NK-92 treated with Interleukin-12 subunit alpha and Interleukin-12 subunit beta, amount 100 ng/mL, for 24 hours (cell line): ENCODE results near the gene GOT2.
"Not testable (repeated sequence)": the region's sequence is repeated elsewhere in the genome, so short reads cannot be mapped to it uniquely, and the experiment has no call there.

Experiments
- DNase-seq: peaks from one replicate; lab custom pipeline; 2025; lab: John Stamatoyannopoulos, UW

The GOT2 gene

GRCh38 chr16:58733671-58734458 is at the start of gene GOT2:
Gene GOT2 (minus strand): TSS chr16:58734316. CDS start chr16:58734228, 88 bp downstream.
- peak; percentile 62 for DNase-seq

- not testable (repeated sequence) for DNase-seq
Measured at GRCh38 chr16:58779291-58779690, 45.2 kb upstream of the GOT2 start.

GRCh38 chr16:58773870-58774269 is 39.8 kb upstream of the GOT2 start:
- DNase-seq: no peak

DNA sequence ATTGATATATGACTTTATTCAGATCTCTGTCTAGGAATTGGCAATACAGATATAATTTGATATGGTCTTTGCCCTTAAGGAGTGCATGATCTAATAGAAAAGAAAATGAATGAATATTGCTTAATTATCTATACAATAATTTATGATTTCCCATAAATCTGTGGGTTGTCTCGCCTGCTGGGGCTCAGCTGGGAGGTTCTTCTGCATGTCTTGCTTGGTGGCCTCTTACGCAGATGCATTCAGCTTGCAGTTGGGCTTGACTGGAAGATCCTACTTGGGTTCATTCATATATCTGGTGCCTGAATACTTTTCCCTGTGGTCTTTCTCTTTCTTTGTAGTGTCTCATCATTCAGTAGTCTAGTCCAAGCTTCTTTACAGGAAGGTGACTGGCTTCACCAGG is 34.0 kb upstream of the GOT2 start:
- no peak for DNase-seq

DNA sequence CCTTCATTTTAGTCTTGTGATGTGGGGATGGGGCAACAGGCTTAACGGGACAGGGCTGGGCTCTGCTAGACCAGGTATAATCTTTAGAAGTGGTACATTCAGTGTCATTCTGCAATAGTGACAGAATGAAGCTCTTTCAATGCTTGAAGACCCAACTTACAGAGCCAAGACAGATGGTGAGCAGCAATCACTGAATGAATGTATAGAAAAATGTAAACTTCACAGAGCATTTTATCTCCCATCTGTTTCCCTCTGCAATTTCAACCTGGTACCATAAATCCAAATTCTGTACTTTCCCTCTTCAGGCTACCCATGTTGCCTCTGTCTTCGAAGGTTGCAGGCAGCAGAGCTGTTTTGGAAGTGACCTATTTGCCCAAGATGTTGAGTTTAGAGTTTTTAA is 33.5 kb upstream of the GOT2 start:
- no peak for DNase-seq

DNA sequence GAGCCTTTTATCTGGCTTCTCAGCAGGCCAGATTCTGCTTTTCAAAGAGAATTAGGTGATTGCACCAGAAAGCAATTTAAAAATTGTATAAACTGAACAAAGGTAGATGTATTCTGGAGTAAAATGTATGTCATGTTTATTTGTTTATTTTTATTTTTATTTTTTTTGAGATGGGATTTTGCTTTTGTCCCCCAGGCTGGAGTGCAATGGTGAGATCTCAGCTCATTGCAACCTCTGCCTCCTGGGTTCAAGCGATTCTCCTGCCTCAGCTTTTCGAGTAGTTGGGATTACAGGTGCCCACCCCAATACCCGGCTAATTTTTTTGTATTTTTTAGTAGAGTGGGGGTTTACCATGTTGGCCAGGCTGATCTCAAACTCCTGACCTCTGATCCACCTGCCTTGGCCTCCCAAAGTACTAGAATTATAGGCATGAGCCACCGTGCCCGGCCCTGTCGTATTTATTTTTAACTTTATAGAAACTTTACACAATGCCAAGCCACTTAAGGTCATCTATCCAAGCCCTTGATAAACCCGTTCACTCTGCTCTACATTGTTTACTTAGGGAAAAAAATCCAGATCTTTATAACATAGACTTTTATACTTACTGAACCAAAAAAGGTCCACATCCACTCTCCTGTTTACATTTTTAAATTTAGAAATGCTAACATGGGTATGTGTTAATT is 22.7 kb upstream of the GOT2 start:
- DNase-seq: no peak

- DNase-seq: peak; percentile 23
Measured at GRCh38 chr16:58755989-58756649, 22.0 kb upstream of the GOT2 start.

GRCh38 chr16:58753711-58754134 is 19.6 kb upstream of the GOT2 start:
- no peak for DNase-seq

DNA sequence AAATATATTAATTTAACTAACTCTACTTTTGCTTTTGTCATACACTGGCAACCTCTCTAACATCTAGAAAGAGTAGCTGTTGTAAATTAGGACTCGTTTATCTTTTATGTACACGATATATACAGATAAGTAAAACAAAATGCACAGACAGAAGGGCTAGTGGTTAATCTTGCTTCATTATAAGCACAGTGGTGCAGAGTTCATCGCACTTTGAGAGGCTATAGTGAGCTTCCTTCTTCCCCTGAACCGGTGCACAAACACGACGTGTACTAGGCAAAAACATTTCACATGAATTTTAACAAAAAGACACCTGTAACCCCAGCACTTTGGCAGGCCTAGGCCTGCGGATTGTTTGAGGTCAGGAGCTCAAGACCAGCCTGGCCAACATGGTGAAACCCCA is 10.4 kb upstream of the GOT2 start:
- no peak for DNase-seq

DNA sequence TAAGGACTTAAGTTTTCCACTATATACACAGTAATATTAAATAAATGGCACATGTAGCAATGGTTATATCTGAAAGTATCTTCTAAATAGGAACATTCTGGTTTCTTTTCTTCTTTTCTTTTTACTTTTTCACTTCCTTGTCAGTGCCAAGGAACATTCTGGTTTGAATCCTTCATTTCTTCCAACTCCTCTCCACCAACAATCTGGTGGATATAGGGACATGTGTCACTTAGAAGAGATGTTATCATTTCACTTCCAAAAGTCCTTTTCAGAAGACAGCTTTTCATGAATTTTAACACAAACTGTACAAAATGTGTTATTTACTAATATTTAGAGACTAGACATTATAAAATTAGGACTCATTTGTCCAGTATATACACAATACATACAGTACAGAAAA is 7.9 kb upstream of the GOT2 start:
- no peak for DNase-seq

- DNase-seq: no peak
Measured at GRCh38 chr16:58741166-58741565, 7.0 kb upstream of the GOT2 start.

GRCh38 chr16:58738672-58739296 is 4.7 kb upstream of the GOT2 start:
- no peak for DNase-seq

- not testable (repeated sequence) for DNase-seq
Measured at GRCh38 chr16:58736341-58736740, 2.2 kb upstream of the GOT2 start.

DNA sequence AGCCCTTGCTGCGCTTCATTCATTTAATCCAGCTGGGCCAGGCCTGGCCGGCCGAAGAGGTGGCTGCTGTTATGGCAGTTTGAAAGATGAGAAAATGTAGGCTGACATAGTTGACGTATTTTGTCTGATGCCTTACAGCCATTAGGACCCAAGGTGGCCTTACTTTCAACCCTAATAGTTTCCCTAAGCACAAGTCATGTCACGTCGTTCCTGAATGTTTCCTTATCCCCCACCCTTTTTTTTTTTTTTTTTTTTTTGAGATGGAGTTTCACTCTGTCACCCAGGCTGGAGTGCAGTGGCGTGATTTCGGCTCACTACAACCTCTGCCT is 307 bp upstream of the GOT2 start:
- DNase-seq: no peak

- DNase-seq: no peak
Measured at GRCh38 chr16:58733248-58733670, 857 bp downstream of the GOT2 start.

DNA sequence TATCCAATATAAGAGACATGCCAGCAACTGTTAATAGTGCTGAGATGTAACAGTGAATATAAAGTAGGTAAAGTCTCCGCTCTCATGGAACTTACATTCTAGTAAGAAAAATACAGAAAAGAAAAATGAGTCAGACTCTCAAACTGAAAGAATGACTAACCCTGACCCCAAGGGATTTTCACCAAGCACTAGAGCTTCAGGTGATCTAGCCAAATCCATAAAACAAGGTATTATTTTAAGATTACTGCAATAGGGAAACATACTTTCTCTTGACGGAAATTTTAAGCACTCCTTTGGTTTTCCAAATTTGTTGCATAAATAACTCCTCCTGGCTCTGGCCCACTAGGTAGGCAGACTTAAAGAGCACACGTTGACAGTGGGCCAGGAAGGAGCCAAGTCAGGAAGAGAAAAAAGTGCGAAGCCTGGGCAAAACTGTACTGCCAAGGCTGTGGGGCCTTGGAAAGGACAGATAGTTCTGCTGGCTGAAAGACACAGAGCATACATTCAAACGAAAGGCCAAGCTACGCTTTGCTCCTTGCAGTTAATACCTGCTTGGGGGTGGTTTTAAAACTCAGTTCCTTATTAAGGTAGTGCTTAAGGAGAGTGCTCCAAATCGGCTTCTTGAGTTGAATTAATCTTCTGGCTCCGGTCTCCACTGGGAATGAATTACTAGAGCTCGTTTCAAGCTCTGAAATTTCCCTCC is 1.4 kb downstream of the GOT2 start:
- no peak for DNase-seq

GRCh38 chr16:58730724-58731370 is 3.3 kb downstream of the GOT2 start:
- DNase-seq: no peak

- DNase-seq: no peak
Measured at GRCh38 chr16:58727796-58728568, 6.1 kb downstream of the GOT2 start.

DNA sequence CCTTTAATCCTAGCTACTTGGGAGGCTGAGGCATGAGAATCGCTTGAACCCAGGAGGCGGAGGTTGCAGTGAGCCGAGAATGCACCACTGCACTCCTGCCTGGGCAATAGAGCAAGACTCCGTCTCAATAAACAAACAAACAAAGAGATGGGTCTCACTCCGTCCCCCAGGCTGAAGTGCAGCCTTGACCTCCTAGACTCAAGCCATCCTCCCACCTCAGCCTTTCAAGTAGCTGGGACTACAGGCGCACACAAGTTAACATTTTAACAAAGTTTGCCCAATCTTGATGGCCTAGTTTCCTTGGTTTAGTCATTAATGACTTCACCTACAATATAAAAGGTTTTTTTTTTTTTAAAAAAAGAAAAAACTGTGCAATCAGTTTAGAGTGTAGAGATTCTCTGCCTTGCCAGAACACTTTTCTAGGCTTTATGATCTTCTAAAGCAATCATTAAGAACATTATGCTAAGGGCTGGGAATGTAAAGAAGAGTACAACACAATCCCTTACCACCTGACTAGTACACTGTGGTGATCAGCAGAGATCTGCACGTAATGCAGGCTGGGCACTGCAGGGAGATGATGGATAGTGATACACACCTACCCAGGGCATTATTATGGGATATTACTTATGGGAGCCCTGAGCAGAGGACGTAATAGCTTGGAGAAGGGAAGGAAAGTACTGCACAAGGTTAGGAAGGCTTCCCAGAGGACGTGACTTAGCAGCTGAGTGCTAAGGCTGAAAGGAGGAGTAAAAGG is 6.9 kb downstream of the GOT2 start:
- no peak for DNase-seq

DNA sequence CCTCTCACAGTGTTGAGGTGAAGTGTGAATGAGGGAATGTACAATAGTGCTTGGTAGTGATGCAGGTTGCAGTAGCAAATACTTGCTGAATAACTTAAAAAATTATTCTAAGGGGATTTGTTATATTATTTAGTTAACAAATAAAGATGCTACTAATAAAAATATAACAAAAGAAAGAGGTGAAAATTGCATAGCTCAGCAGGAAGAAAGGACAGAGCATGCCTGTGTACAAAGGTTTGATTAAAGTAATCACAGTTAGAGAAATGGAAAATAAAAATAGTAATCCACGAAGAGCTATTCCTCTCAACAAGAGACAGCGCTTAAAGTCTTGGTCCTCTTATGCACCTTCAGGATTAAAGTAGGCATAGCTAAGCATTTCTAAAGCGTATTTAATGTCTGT is 11.0 kb downstream of the GOT2 start:
- DNase-seq: no peak
